Peyer's patch (tissue), 4 donors: ENCODE data around the gene SCART1.

ENCODE experiments used
- CTCF ChIP-seq, 6 experiments: fragments of 450-650 bp in 4 of 6; fragments of 200-600 bp in 2 of 6; sonication (generic) in 1 of 6; IDR thresholded peaks; one replicate each; pipeline ENCODE4 v1.5.1; 2017 to 2019; ENCODE audit warnings: antibody characterized with exemption in 6 of 6, mild to moderate bottlenecking in 3 of 6, moderate library complexity in 1 of 6
- POLR2A ChIP-seq, 2 donors: fragments of 450-650 bp; IDR thresholded peaks; one replicate each; pipeline ENCODE4 v1.5.1; 2017; ENCODE audit warnings: antibody characterized with exemption in 2 of 2, mild to moderate bottlenecking in 2 of 2, moderate library complexity in 2 of 2

DNA sequence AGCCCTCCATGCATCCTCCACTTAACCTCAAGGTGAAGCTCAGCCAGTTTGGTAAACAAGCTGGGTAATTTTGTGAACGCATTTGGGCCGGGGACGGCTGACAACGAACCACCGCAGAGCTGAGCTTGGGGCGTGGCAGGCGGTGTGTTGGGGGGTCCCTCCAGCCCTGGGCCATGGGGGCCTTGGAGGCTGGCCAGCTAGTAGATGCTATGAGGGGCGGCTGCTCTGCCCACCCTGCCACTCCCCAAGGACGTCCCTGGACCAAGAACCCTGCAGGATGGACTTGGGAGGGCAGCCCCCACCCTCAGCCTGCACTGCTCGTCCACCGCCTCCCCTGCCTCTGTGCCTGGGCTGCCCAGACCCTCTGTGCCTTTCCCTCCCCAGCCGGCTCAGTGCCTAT, 12.0 kb upstream of the SCART1 start:
- TF ChIP-seq CTCF (IDR thresholded peaks at IDR 0.05) = no peak
- no peak for TF ChIP-seq POLR2A (IDR thresholded peaks at IDR 0.05)
